Ovary (tissue), 9 donors: ENCODE measurements around the gene SRL. TPM values are rescaled to one million over a fixed set of nuclear protein-coding genes. Genes with fewer than 3 reads are reported as not detected.

Experiments
- polyA plus RNA-seq, 2 donors: library from polyadenylated mRNA; stranded (reverse); fragments of 200-250 nt in 1 of 2; fragments of 350-450 nt in 1 of 2; fragmentation: Illumina TruSeq in 1 of 2; extraction: RNeasy Lipid Tissue Mini Kit (QIAGEN cat#74804) in 1 of 2; gene quantifications; one replicate each; pipeline ENCODE4 v1.2.3, GENCODE V29; 2013 to 2014
- total RNA-seq, 7 donors: library from RNA; depleted of rRNA in 2 of 7; stranded (reverse); fragments of >200 nt in 2 of 7; fragmentation: NEBNext Ultra II Directional in 3 of 7; extraction: Animal tissue kit (Norgen Biotek cat#: 25700) in 3 of 7; gene quantifications; one replicate each; pipeline versions ENCODE4 v1.1.0 to v1.2.4, GENCODE V29; 2016 to 2023
- donor health status: DM: no; HTN: no; CAD: no; lungs with moderate emphysema.
- donor health status: DM: no; HTN: no; CAD: no.
- donor health status: Bipolar disorder and iron deficiency.
- donor health status: DM: yes; HTN: yes; CAD: no.
- donor health status: DM: no; HTN: no; CAD: no.
- donor health status: DM: yes; HTN: yes; CAD: no.

The SRL gene
- total and polyA plus RNA-seq, 9 donors: under 0.01 to 7.5 (median 1.0) TPM

Other genes starting within 250 kb of the SRL start
- gene ADCY9, start 125.6 kb downstream of the SRL start, total RNA-seq: 10 to 100 TPM; 10.7 to 31.3 (median 25.8) TPM
- gene ADCY9, start 125.6 kb downstream of the SRL start, polyA plus RNA-seq: 10 to 100 TPM; 15.1 to 17.8 TPM
- gene TFAP4, start 30.9 kb upstream of the SRL start, total RNA-seq: 10 to 100 TPM in 5 of 7 donors, 1 to 10 TPM in 2; 3.7 to 23.7 (median 18.3) TPM
- 10 to 100 TPM in 1 of 2 donors, 1 to 10 TPM in 1; 2.1 to 14.0 TPM for gene TFAP4, start 30.9 kb upstream of the SRL start, polyA plus RNA-seq
- gene GLIS2, start 74.0 kb upstream of the SRL start, total RNA-seq: 10 to 100 TPM in 5 of 7 donors, 1 to 10 TPM in 2; 5.1 to 79.5 (median 49.8) TPM
- gene GLIS2, start 74.0 kb upstream of the SRL start, polyA plus RNA-seq: 10 to 100 TPM in 1 of 2 donors, 1 to 10 TPM in 1; 1.6 to 24.6 TPM
- gene PAM16, start 109.2 kb upstream of the SRL start, total RNA-seq: 10 to 100 TPM; 24.0 to 47.2 (median 35.7) TPM
- 10 to 100 TPM; 18.5 to 42.2 TPM for gene PAM16, start 109.2 kb upstream of the SRL start, polyA plus RNA-seq
- 10 to 100 TPM; 19.8 to 49.5 (median 43.5) TPM for gene VASN, start 129.8 kb upstream of the SRL start, total RNA-seq
- 10 to 100 TPM in 1 of 2 donors, 1 to 10 TPM in 1; 2.4 to 47.6 TPM for gene VASN, start 129.8 kb upstream of the SRL start, polyA plus RNA-seq
- 10 to 100 TPM in 6 of 7 donors, 1 to 10 TPM in 1; 7.6 to 29.5 (median 19.5) TPM for gene CORO7, start 174.5 kb upstream of the SRL start, total RNA-seq
- 1 to 10 TPM; 1.3 to 9.7 TPM for gene CORO7, start 174.5 kb upstream of the SRL start, polyA plus RNA-seq
- 10 to 100 TPM; 32.5 to 47.0 (median 39.0) TPM for gene DNAJA3, start 183.8 kb upstream of the SRL start, total RNA-seq
- gene DNAJA3, start 183.8 kb upstream of the SRL start, polyA plus RNA-seq: 10 to 100 TPM; 26.4 to 35.0 TPM
- 10 to 100 TPM; 41.7 to 72.7 (median 51.5) TPM for gene NMRAL1, start 232.5 kb upstream of the SRL start, total RNA-seq
- gene NMRAL1, start 232.5 kb upstream of the SRL start, polyA plus RNA-seq: 10 to 100 TPM; 15.0 to 56.5 TPM
- 10 to 100 TPM; 25.0 to 40.5 (median 31.6) TPM for gene HMOX2, start 234.3 kb upstream of the SRL start, total RNA-seq
- gene HMOX2, start 234.3 kb upstream of the SRL start, polyA plus RNA-seq: 10 to 100 TPM; 29.5 to 73.3 TPM